ENCODE data around the gene PTPN4.
"Not testable (repeated sequence)": the region's sequence is repeated elsewhere in the genome, so short reads cannot be mapped to it uniquely, and the experiment has no call there.

The PTPN4 gene

DNA sequence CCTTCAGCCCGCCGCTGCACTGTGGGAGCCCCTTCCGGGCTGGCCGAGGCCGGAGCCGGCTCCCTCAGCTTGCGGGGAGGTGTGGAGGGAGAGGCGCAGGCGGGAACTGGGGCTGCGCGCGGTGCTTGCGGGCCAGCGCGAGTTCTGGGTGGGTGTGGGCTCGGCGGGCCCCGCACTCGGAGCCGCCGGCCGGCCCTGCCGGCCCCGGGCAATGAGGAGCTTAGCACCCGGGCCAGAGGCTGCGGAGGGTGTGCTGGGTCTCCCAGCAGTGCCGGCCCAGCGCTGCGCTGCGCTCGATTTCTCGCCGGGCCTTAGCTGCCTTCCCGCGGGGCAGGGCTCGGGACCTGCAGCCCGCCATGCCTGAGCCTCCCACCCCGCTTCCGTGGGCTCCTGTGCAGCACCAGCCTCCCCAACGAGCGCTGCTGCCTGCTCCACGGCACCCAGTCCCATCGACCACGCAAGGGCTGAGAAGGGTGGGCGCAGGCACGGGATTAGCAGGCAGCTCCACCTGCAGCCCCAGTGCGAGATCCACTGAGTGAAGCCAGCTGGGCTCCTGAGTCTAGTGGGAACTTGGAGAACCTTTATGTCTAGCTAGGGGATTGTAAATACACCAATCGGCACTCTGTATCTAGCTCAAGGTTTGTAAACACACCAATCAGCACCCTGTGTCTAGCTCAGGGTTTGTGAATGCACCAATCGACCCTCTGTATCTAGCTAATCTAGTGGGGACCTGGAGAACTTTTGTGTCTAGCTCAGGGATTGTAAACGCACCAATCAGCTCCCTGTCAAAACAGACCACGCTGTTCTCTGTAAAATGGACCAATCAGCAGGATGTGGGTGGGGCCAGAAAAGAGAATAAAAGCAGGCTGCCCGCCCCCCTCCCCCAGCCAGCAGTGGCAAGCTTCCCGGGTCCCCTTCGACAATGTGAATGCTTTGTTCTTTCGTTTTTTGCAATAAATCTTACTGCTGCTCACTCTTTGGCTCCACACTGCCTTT is 237.5 kb downstream of the PTPN4 start:
- H3K23ac ChIP-seq (ENCODE audit: low read length in 2 of 2); H2AK5ac ChIP-seq (ENCODE audit: low read length, severe bottlenecking); H3K4ac ChIP-seq (ENCODE audit: low read depth in 1 of 2, low read length in 2 of 2); H3K9ac ChIP-seq (ENCODE audit: low read length); H2BK15ac ChIP-seq (ENCODE audit: low read depth, poor library complexity, severe bottlenecking); H3K27ac ChIP-seq (ENCODE audit: low read length, poor library complexity, severe bottlenecking); H2AFZ ChIP-seq (ENCODE audit: low read depth, low read length); H3K4me1 ChIP-seq (ENCODE audit: control insufficient read depth, insufficient read depth, low read depth, low read length); H3K9me3 ChIP-seq (ENCODE audit: control insufficient read depth, low read length); H3K18ac ChIP-seq (ENCODE audit: low read depth in 1 of 2, low read length in 2 of 2); H3K36me3 ChIP-seq (ENCODE audit: control insufficient read depth in 1 of 2, insufficient read depth in 2 of 2, low read depth in 1 of 2, low read length in 2 of 2); H3K14ac ChIP-seq (ENCODE audit: low read length in 2 of 2); H2BK120ac ChIP-seq (ENCODE audit: low read depth, low read length); H3K27me3 ChIP-seq (ENCODE audit: control insufficient read depth in 1 of 2, insufficient read depth in 1 of 2, low read length in 2 of 2); H2BK12ac ChIP-seq (ENCODE audit: low read length in 2 of 2); H3K4me2 ChIP-seq (ENCODE audit: low read length, poor library complexity, severe bottlenecking); H4K8ac ChIP-seq (ENCODE audit: low read length); H2BK5ac ChIP-seq (ENCODE audit: low read depth, low read length, poor library complexity, severe bottlenecking); H3K79me1 ChIP-seq (replicated peaks; ENCODE audit: low read length, poor library complexity, severe bottlenecking); DNase-seq: not testable (repeated sequence)
- Histone ChIP-seq H4K91ac (ENCODE audit: low read length) (peak overlapping the region; percentile 39), H3K4me3 (ENCODE audit: insufficient read depth in 1 of 2, low read depth in 1 of 2, low read length in 2 of 2) (peak overlapping the region in 1 of 2 experiments; percentile 32)
- WGBS = 94% methylated on average over 51 of the region's 55 CpGs

DNA sequence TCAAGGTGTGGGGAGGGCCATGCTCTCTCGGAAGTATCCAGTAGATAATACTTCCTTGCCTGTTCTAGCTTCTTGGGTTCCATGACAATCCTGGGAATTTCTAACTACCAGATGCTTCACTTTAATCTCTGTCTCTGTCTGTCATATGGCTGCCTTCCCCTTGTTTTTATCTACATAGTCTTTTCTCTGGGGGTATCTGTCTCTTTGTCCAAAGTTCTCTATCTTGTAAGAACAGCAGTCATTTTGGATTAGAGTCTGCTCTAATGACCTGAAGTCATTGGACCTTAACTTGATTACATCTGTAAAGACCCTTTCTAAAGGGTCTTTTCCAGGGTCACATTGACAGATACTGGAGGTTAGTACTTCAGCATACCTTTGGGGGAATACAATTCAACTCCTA is 241.7 kb downstream of the PTPN4 start:
- H3K4ac ChIP-seq (ENCODE audit: low read depth in 1 of 2, low read length in 2 of 2) = no peak overlapping the region
- 93% methylated on average over 1 of the region's 1 CpG for WGBS
- H3K4me1 ChIP-seq (ENCODE audit: control insufficient read depth, insufficient read depth, low read depth, low read length) = no peaks in the 10 kb centered on the region
- no peak overlapping the region for H4K91ac ChIP-seq (ENCODE audit: low read length)
- no peak overlapping the region for H2AK5ac ChIP-seq (ENCODE audit: low read length, severe bottlenecking)
- H3K4me2 ChIP-seq (ENCODE audit: low read length, poor library complexity, severe bottlenecking) = no peak overlapping the region
- no peak overlapping the region for H3K18ac ChIP-seq (ENCODE audit: low read depth in 1 of 2, low read length in 2 of 2)
- no peak overlapping the region for H3K27ac ChIP-seq (ENCODE audit: low read length, poor library complexity, severe bottlenecking)
- H2BK120ac ChIP-seq (ENCODE audit: low read depth, low read length) = no peak overlapping the region
- H3K79me1 ChIP-seq (replicated peaks; ENCODE audit: low read length, poor library complexity, severe bottlenecking) = no peaks in the 10 kb centered on the region
- no peaks in the 10 kb centered on the region for H3K9me3 ChIP-seq (ENCODE audit: control insufficient read depth, low read length)
- H3K36me3 ChIP-seq (ENCODE audit: control insufficient read depth in 1 of 2, insufficient read depth in 2 of 2, low read depth in 1 of 2, low read length in 2 of 2) = no peaks in the 10 kb centered on the region
- no peak overlapping the region for H2BK5ac ChIP-seq (ENCODE audit: low read depth, low read length, poor library complexity, severe bottlenecking)
- no peak overlapping the region for H3K23ac ChIP-seq (ENCODE audit: low read length in 2 of 2)
- H2AFZ ChIP-seq (ENCODE audit: low read depth, low read length) = no peak overlapping the region
- H3K9ac ChIP-seq (ENCODE audit: low read length) = no peak overlapping the region
- no peak overlapping the region for H3K4me3 ChIP-seq (ENCODE audit: insufficient read depth in 1 of 2, low read depth in 1 of 2, low read length in 2 of 2)
- H2BK15ac ChIP-seq (ENCODE audit: low read depth, poor library complexity, severe bottlenecking) = no peak overlapping the region
- no peak overlapping the region for H2BK12ac ChIP-seq (ENCODE audit: low read length in 2 of 2)
- H3K27me3 ChIP-seq (ENCODE audit: control insufficient read depth in 1 of 2, insufficient read depth in 1 of 2, low read length in 2 of 2) = no peaks in the 10 kb centered on the region
- DNase-seq = no peak
- H4K8ac ChIP-seq (ENCODE audit: low read length) = no peak overlapping the region
- no peak overlapping the region for H3K14ac ChIP-seq (ENCODE audit: low read length in 2 of 2)

DNA sequence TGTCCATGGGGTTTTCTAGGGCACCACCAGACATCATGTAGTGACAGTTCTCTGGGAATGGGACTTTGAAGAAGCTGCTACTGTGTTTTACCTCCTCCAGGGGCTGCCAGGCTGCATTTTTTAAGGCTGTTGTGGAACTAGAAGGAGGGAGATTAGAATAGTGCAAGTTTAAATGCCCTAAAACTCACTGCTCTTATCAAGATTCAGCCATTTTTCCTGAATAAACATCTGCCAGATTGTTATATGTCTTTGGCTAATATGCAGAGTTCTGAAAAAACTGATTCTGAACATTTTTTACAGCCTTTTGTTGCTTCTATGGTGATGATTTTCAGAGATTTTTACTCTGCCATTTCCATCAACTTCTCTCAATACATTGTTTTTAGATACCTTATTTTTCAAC is 244.5 kb downstream of the PTPN4 start:
- no peak overlapping the region for H3K4ac ChIP-seq (ENCODE audit: low read depth in 1 of 2, low read length in 2 of 2)
- H3K14ac ChIP-seq (ENCODE audit: low read length in 2 of 2) = no peak overlapping the region
- H2BK120ac ChIP-seq (ENCODE audit: low read depth, low read length) = no peak overlapping the region
- H3K4me2 ChIP-seq (ENCODE audit: low read length, poor library complexity, severe bottlenecking) = no peak overlapping the region
- H3K18ac ChIP-seq (ENCODE audit: low read depth in 1 of 2, low read length in 2 of 2) = no peak overlapping the region
- no peak overlapping the region for H3K23ac ChIP-seq (ENCODE audit: low read length in 2 of 2)
- H2BK15ac ChIP-seq (ENCODE audit: low read depth, poor library complexity, severe bottlenecking) = no peak overlapping the region
- no peak overlapping the region for H4K91ac ChIP-seq (ENCODE audit: low read length)
- DNase-seq = no peak
- no peaks in the 10 kb centered on the region for H3K36me3 ChIP-seq (ENCODE audit: control insufficient read depth in 1 of 2, insufficient read depth in 2 of 2, low read depth in 1 of 2, low read length in 2 of 2)
- H2BK12ac ChIP-seq (ENCODE audit: low read length in 2 of 2) = no peak overlapping the region
- no peak overlapping the region for H3K27ac ChIP-seq (ENCODE audit: low read length, poor library complexity, severe bottlenecking)
- no peak overlapping the region for H2BK5ac ChIP-seq (ENCODE audit: low read depth, low read length, poor library complexity, severe bottlenecking)
- H3K4me3 ChIP-seq (ENCODE audit: insufficient read depth in 1 of 2, low read depth in 1 of 2, low read length in 2 of 2) = no peak overlapping the region
- H2AK5ac ChIP-seq (ENCODE audit: low read length, severe bottlenecking) = no peak overlapping the region
- H3K4me1 ChIP-seq (ENCODE audit: control insufficient read depth, insufficient read depth, low read depth, low read length) = no peaks in the 10 kb centered on the region
- no peak overlapping the region for H4K8ac ChIP-seq (ENCODE audit: low read length)
- no peak overlapping the region for H2AFZ ChIP-seq (ENCODE audit: low read depth, low read length)
- no peak overlapping the region for H3K9ac ChIP-seq (ENCODE audit: low read length)
- no peaks in the 10 kb centered on the region for H3K9me3 ChIP-seq (ENCODE audit: control insufficient read depth, low read length)
- no peaks in the 10 kb centered on the region for H3K27me3 ChIP-seq (ENCODE audit: control insufficient read depth in 1 of 2, insufficient read depth in 1 of 2, low read length in 2 of 2)
- H3K79me1 ChIP-seq (replicated peaks; ENCODE audit: low read length, poor library complexity, severe bottlenecking) = no peaks in the 10 kb centered on the region

DNA sequence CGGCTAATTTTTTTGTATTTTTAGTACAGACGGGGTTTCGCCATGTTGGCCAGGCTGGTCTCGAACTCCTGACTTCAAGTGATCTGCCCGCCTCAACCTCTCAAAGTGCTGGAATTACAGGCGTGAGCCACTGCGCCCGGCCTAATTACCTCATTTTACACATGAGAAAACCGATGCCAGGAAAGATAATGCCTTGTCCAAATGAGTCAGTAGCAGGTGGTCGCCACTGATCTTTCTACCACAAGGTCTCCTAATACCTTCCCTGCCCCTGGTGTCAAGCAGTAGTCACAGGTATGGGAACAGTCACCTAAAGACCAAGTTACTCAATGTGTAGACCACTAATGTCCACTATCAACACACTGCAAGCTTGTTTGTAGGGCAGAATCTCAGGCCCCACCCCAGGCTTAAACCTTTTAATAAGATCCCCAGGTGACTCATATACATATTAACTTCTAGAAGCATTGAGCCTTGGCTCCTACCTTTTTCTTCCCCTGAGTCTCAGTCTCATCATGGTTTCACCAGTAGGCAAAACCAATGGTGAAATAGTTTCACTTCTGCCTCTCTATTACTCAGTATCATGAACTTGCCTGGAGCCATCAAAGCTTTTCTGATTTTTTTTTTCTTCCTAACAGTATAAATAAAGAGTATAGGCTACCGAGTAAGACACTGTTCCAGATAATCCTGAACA is 246.3 kb downstream of the PTPN4 start:
- Histone ChIP-seq H3K27me3 (ENCODE audit: control insufficient read depth in 1 of 2, insufficient read depth in 1 of 2, low read length in 2 of 2) (no peaks in the 10 kb centered on the region), H2BK120ac (ENCODE audit: low read depth, low read length) (no peak overlapping the region), H3K27ac (ENCODE audit: low read length, poor library complexity, severe bottlenecking) (no peak overlapping the region), H2BK5ac (ENCODE audit: low read depth, low read length, poor library complexity, severe bottlenecking) (no peak overlapping the region), H3K4me1 (ENCODE audit: control insufficient read depth, insufficient read depth, low read depth, low read length) (no peaks in the 10 kb centered on the region), H3K4me2 (ENCODE audit: low read length, poor library complexity, severe bottlenecking) (no peak overlapping the region), H4K8ac (ENCODE audit: low read length) (no peak overlapping the region), H3K4me3 (ENCODE audit: insufficient read depth in 1 of 2, low read depth in 1 of 2, low read length in 2 of 2) (no peak overlapping the region), H2BK15ac (ENCODE audit: low read depth, poor library complexity, severe bottlenecking) (no peak overlapping the region), H3K23ac (ENCODE audit: low read length in 2 of 2) (no peak overlapping the region), H3K9me3 (ENCODE audit: control insufficient read depth, low read length) (no peaks in the 10 kb centered on the region), H3K9ac (ENCODE audit: low read length) (no peak overlapping the region), H3K14ac (ENCODE audit: low read length in 2 of 2) (no peak overlapping the region), H2AFZ (ENCODE audit: low read depth, low read length) (no peak overlapping the region), H2BK12ac (ENCODE audit: low read length in 2 of 2) (no peak overlapping the region), H3K18ac (ENCODE audit: low read depth in 1 of 2, low read length in 2 of 2) (no peak overlapping the region), H4K91ac (ENCODE audit: low read length) (no peak overlapping the region), H3K79me1 (replicated peaks; ENCODE audit: low read length, poor library complexity, severe bottlenecking) (no peaks in the 10 kb centered on the region), H3K36me3 (ENCODE audit: control insufficient read depth in 1 of 2, insufficient read depth in 2 of 2, low read depth in 1 of 2, low read length in 2 of 2) (no peaks in the 10 kb centered on the region), H3K4ac (ENCODE audit: low read depth in 1 of 2, low read length in 2 of 2) (no peak overlapping the region), H2AK5ac (ENCODE audit: low read length, severe bottlenecking) (no peak overlapping the region)
- no peak for DNase-seq
- WGBS = 96% methylated on average over 10 of the region's 11 CpGs

All from mesenchymal stem cell (in vitro differentiated cells and primary cell).